HCT116 (cell line): ENCODE results near the gene MYLK4.

Experiments used
- EGR1 ChIP-seq: IDR thresholded peaks from 2 replicates; pipeline ENCODE4 v1.6.1; 2012; ENCODE audit warnings: low read depth
- JUND ChIP-seq: IDR thresholded peaks from 2 replicates; pipeline ENCODE4 v1.6.1; 2012
- POLR2A ChIP-seq: IDR thresholded peaks from 2 replicates; pipeline ENCODE4 v1.7.0; 2011; ENCODE audit warnings: borderline replicate concordance; ENCODE audit not compliant: insufficient read depth, insufficient read length; ENCODE audit errors: extremely low read depth
- POLR2AphosphoS5 ChIP-seq: IDR thresholded peaks from 2 replicates; pipeline ENCODE4 v1.6.1; 2011; ENCODE audit warnings: mild to moderate bottlenecking, low read depth, low read length, moderate library complexity
- SP1 ChIP-seq: IDR thresholded peaks from 2 replicates; pipeline ENCODE4 v1.6.1; 2012; ENCODE audit warnings: low read depth
- TF ChIP-seq, protein P1 (sequence below): IDR thresholded peaks from 2 replicates; pipeline ENCODE4 v1.6.1; 2012; ENCODE audit warnings: low read depth
- TF ChIP-seq, protein P2 (sequence below): IDR thresholded peaks from 2 replicates; pipeline ENCODE4 v1.6.1; 2012
- TF ChIP-seq, protein P3 (sequence below), 3 experiments: fragments of 200-600 bp in 1 of 3; sonication (generic) in 1 of 3; IDR thresholded peaks in 2 of 3; conservative IDR thresholded peaks in 1 of 3; 2 replicates each; pipeline ENCODE4 v1.5.1; 2012 to 2017; ENCODE audit warnings: low read depth in 2 of 3, low read length in 2 of 3, antibody characterized with exemption in 1 of 3, borderline replicate concordance in 1 of 3, control low read depth in 1 of 3, mild to moderate bottlenecking in 1 of 3, mixed read lengths in 1 of 3, mixed run types in 1 of 3, moderate library complexity in 1 of 3; ENCODE audit not compliant: insufficient read depth in 1 of 3
- TF ChIP-seq, protein P4 (sequence below): IDR thresholded peaks from 2 replicates; pipeline ENCODE4 v1.6.1; 2012

DNA sequence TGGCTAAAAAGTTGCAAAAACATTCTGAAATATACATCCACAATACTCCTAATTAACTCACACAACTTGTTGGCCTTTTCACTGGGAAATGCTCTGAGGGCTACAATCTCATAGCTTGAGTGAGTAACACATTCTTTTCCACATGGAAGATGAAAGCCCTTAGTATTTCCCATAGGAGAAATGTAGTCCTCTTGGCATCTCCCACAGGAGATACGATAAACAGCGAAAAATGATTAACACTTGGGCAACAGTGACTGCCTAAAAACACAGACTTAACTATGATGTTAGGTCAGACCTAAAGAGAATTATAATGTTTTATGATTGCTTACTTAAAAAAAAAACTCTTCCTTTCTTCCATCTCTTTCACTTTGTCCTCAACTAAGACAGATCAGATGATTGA lies 9.0 kb downstream of the MYLK4 start:
- TF ChIP-seq, protein P1, sequence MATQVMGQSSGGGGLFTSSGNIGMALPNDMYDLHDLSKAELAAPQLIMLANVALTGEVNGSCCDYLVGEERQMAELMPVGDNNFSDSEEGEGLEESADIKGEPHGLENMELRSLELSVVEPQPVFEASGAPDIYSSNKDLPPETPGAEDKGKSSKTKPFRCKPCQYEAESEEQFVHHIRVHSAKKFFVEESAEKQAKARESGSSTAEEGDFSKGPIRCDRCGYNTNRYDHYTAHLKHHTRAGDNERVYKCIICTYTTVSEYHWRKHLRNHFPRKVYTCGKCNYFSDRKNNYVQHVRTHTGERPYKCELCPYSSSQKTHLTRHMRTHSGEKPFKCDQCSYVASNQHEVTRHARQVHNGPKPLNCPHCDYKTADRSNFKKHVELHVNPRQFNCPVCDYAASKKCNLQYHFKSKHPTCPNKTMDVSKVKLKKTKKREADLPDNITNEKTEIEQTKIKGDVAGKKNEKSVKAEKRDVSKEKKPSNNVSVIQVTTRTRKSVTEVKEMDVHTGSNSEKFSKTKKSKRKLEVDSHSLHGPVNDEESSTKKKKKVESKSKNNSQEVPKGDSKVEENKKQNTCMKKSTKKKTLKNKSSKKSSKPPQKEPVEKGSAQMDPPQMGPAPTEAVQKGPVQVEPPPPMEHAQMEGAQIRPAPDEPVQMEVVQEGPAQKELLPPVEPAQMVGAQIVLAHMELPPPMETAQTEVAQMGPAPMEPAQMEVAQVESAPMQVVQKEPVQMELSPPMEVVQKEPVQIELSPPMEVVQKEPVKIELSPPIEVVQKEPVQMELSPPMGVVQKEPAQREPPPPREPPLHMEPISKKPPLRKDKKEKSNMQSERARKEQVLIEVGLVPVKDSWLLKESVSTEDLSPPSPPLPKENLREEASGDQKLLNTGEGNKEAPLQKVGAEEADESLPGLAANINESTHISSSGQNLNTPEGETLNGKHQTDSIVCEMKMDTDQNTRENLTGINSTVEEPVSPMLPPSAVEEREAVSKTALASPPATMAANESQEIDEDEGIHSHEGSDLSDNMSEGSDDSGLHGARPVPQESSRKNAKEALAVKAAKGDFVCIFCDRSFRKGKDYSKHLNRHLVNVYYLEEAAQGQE: no peak
- TF ChIP-seq, protein P2, sequence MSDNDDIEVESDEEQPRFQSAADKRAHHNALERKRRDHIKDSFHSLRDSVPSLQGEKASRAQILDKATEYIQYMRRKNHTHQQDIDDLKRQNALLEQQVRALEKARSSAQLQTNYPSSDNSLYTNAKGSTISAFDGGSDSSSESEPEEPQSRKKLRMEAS: no peak
- TF ChIP-seq POLR2A: no peak
- TF ChIP-seq, protein P3, sequence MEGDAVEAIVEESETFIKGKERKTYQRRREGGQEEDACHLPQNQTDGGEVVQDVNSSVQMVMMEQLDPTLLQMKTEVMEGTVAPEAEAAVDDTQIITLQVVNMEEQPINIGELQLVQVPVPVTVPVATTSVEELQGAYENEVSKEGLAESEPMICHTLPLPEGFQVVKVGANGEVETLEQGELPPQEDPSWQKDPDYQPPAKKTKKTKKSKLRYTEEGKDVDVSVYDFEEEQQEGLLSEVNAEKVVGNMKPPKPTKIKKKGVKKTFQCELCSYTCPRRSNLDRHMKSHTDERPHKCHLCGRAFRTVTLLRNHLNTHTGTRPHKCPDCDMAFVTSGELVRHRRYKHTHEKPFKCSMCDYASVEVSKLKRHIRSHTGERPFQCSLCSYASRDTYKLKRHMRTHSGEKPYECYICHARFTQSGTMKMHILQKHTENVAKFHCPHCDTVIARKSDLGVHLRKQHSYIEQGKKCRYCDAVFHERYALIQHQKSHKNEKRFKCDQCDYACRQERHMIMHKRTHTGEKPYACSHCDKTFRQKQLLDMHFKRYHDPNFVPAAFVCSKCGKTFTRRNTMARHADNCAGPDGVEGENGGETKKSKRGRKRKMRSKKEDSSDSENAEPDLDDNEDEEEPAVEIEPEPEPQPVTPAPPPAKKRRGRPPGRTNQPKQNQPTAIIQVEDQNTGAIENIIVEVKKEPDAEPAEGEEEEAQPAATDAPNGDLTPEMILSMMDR (IDR thresholded peaks at IDR 0.05 in 2 of 3, conservative IDR thresholded peaks at IDR 0.05 in 1 of 3; ENCODE audit: borderline replicate concordance in 1 of 3, insufficient read depth in 1 of 3, low read depth in 2 of 3, low read length in 2 of 3): no peak
- TF ChIP-seq POLR2AphosphoS5: no peak
- TF ChIP-seq, protein P4, sequence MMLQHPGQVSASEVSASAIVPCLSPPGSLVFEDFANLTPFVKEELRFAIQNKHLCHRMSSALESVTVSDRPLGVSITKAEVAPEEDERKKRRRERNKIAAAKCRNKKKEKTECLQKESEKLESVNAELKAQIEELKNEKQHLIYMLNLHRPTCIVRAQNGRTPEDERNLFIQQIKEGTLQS: no peak
- no peak for TF ChIP-seq JUND
- no peak for TF ChIP-seq EGR1
- no peak for TF ChIP-seq SP1
